Memory B cell (primary cell): ENCODE measurements around the gene KRT82.
"Not testable (repeated sequence)": the region's sequence is repeated elsewhere in the genome, so short reads cannot be mapped to it uniquely, and the experiment has no call there.

Experiments
- ATAC-seq: fragments of 150-1000 bp; cut with Tn5 transposase; 2 replicates; pipeline ENCODE4 v1.10.0; 2021; ENCODE audit warnings: low read depth, mild to moderate bottlenecking, moderate library complexity
- DNase-seq, 2 donors: peaks; one replicate each; pipeline ENCODE4 v3.0.0; 2022; ENCODE audit warnings: low spot score in 2 of 2
- H3K27ac Mint-ChIP-seq: one replicate; pipeline ENCODE4 v1.8.0; 2022; ENCODE audit warnings: mild to moderate bottlenecking, moderate library complexity, mixed read lengths
- H3K27me3 Mint-ChIP-seq: one replicate; pipeline ENCODE4 v1.8.0; 2022; ENCODE audit warnings: mixed read lengths
- H3K36me3 Mint-ChIP-seq: one replicate; pipeline ENCODE4 v1.8.0; 2022; ENCODE audit warnings: mild to moderate bottlenecking, mixed read lengths
- H3K4me1 Mint-ChIP-seq: one replicate; pipeline ENCODE4 v1.8.0; 2022; ENCODE audit warnings: mixed read lengths
- H3K4me3 Mint-ChIP-seq: one replicate; pipeline ENCODE4 v1.8.0; 2022; ENCODE audit warnings: mild to moderate bottlenecking, moderate library complexity, mixed read lengths
- H3K9me3 Mint-ChIP-seq: one replicate; pipeline ENCODE4 v1.8.0; 2022; ENCODE audit warnings: mixed read lengths

The KRT82 gene

GRCh38 chr12:52350021-52350620 lies 56.0 kb downstream of the KRT82 start:
- H3K4me3 Mint-ChIP-seq, result no peak overlapping the region
- H3K9me3 Mint-ChIP-seq, result no peaks in the 10 kb centered on the region
- no peak overlapping the region for H3K27ac Mint-ChIP-seq
- peaks cover 2% of the 10 kb centered on the region for H3K4me1 Mint-ChIP-seq
- no peak for DNase-seq
- no peaks in the 10 kb centered on the region for H3K36me3 Mint-ChIP-seq
- no peak for ATAC-seq
- peaks cover 7% of the 10 kb centered on the region for H3K27me3 Mint-ChIP-seq

DNA sequence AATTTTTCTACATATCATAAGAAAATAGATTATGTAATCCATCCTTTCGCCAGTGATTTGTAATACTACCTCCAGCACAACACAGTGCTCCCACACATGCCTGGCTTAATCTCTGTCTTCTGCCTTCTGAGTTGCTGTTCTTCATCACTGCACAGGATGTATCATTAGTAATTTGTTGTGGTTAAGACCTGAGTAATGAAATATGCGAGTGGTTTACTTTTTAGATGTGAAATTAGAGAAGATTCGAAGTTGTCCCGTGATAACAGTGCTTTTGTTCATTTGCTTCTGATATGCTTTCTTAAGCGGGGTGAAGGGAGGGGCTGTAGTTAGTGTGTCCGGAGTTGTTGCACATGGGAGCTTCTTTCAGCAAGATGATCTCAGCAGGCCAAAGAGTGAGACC lies 56.9 kb downstream of the KRT82 start:
- no peak for ATAC-seq
- no peak for DNase-seq
- no peak overlapping the region for H3K27ac Mint-ChIP-seq
- no peaks in the 10 kb centered on the region for H3K9me3 Mint-ChIP-seq
- H3K36me3 Mint-ChIP-seq, result no peaks in the 10 kb centered on the region
- H3K27me3 Mint-ChIP-seq, result peaks cover 9% of the 10 kb centered on the region
- H3K4me1 Mint-ChIP-seq, result peaks cover 2% of the 10 kb centered on the region
- no peak overlapping the region for H3K4me3 Mint-ChIP-seq

- no peak for ATAC-seq
- H3K4me1 Mint-ChIP-seq, result peaks cover 2% of the 10 kb centered on the region
- DNase-seq, result no peak
- no peak overlapping the region for H3K27ac Mint-ChIP-seq
- no peak overlapping the region for H3K4me3 Mint-ChIP-seq
- H3K27me3 Mint-ChIP-seq, result peaks cover 7% of the 10 kb centered on the region
- H3K9me3 Mint-ChIP-seq, result peaks cover 2% of the 10 kb centered on the region
- no peaks in the 10 kb centered on the region for H3K36me3 Mint-ChIP-seq
Measured at GRCh38 chr12:52347551-52348510, 58.3 kb downstream of the KRT82 start.

GRCh38 chr12:52347016-52347415 lies 59.1 kb downstream of the KRT82 start:
- no peaks in the 10 kb centered on the region for H3K36me3 Mint-ChIP-seq
- H3K27ac Mint-ChIP-seq, result no peak overlapping the region
- no peak overlapping the region for H3K4me3 Mint-ChIP-seq
- H3K27me3 Mint-ChIP-seq, result peaks cover 5% of the 10 kb centered on the region
- peaks cover 2% of the 10 kb centered on the region for H3K4me1 Mint-ChIP-seq
- no peak for ATAC-seq
- peaks cover 2% of the 10 kb centered on the region for H3K9me3 Mint-ChIP-seq
- no peak for DNase-seq

DNA sequence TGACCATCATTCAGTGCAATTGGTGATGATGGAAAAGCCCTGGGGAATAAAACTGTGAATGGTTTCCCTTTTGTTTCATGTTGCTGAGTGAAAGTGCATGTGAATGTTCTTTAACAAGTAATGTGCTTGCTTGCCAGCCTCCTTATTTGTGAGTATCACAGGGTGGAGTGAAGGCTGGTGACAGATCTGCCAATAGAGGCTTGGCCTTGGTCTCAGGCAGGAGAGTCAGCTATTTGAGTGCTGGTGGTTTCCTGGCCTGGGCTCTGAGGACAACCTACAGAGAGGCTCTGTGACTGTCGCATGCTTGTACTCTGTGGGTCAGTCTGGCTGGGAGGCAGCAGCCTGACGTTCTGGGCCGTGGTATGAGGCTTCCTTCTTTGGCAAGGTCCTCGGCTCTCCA lies 59.5 kb downstream of the KRT82 start:
- H3K4me3 Mint-ChIP-seq, result no peak overlapping the region
- DNase-seq, result no peak
- no peak overlapping the region for H3K27ac Mint-ChIP-seq
- no peaks in the 10 kb centered on the region for H3K36me3 Mint-ChIP-seq
- no peak for ATAC-seq
- H3K27me3 Mint-ChIP-seq, result peaks cover 6% of the 10 kb centered on the region
- no peaks in the 10 kb centered on the region for H3K4me1 Mint-ChIP-seq
- peaks cover 2% of the 10 kb centered on the region for H3K9me3 Mint-ChIP-seq

DNA sequence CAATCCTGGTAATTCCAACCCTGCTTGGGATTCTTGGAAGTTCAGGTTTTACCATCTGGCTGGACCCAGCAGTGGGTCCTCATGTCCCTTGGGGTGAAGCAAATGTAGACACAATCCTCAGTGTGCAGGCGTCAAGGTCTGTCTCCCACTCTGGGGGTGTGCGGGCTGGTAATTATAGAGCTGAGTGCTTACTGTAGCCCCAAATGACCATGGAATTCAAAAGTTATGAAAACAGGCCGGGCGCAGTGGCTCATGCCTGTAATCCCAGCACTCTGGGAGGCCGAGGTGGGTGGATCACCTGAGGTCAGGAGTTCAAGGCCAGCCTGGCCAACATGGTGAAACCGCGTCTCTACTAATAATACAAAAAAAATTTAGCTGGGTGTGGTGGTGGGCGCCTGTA lies 61.1 kb downstream of the KRT82 start:
- not testable (repeated sequence) for ATAC-seq, H3K4me1 Mint-ChIP-seq, H3K9me3 Mint-ChIP-seq, H3K27me3 Mint-ChIP-seq, H3K4me3 Mint-ChIP-seq, H3K27ac Mint-ChIP-seq, DNase-seq, H3K36me3 Mint-ChIP-seq

- H3K27ac Mint-ChIP-seq, result no peak overlapping the region
- no peak overlapping the region for H3K4me3 Mint-ChIP-seq
- peaks cover 2% of the 10 kb centered on the region for H3K9me3 Mint-ChIP-seq
- ATAC-seq, result no peak
- H3K4me1 Mint-ChIP-seq, result no peaks in the 10 kb centered on the region
- peaks cover 8% of the 10 kb centered on the region for H3K27me3 Mint-ChIP-seq
- DNase-seq, result no peak
- no peaks in the 10 kb centered on the region for H3K36me3 Mint-ChIP-seq
Measured at GRCh38 chr12:52344111-52344510, 62.0 kb downstream of the KRT82 start.
